ENCODE data around the gene PPP1R12B.
"Not testable (repeated sequence)": the region's sequence is repeated elsewhere in the genome, so short reads cannot be mapped to it uniquely, and the experiment has no call there.

PPP1R12B gene

DNA sequence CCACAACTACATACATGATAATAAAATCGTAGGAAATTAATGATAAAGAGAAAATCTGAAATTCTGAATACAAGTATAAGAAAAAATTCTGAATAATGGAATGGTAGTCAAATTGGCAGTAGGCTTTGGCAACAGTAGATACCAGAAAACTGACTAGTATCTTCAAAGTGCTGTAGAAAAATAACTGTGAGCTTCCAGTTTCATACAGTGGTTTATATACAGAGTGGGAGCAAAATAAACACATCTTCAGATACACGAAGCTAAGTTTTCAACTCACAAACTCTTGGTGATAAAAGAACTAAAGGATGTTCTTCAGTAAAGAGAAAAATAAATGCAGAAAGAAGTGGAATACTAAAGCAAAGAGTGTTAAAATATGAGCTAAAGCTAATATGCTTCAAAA lies 173.4 kb downstream of the PPP1R12B start:
- Mint-ChIP-seq H3K4me1 (ENCODE audit: low read depth) (no peaks in the 10 kb centered on the region), H3K4me3 (no peak overlapping the region), H3K27ac (no peak overlapping the region), H3K27me3 (no peaks in the 10 kb centered on the region), H3K9me3 (no peaks in the 10 kb centered on the region), H3K36me3 (ENCODE audit: low read depth) (peaks cover 8% of the 10 kb centered on the region)
- DNase-seq = no peak

DNA sequence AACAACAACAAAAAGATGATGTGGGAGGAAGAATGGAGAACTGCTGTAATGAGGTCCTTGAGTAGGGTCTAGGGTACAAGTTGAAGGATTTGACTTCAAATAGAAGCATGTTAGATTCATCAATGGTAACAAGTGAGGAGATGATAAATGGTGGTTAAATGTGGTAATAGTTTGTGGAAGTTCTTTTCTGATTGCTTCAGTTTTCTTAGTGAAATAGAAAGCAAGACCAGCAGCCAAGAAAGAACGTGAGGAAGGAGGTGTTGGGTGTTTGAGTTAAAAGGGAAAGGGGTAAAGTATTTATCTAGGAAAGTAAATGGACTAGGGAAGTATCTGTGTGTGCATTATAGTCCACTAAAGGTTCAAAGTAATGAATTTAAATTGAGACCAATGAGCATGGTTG lies 177.6 kb downstream of the PPP1R12B start:
- H3K9me3 Mint-ChIP-seq; H3K36me3 Mint-ChIP-seq (ENCODE audit: low read depth); H3K4me1 Mint-ChIP-seq (ENCODE audit: low read depth); H3K27ac Mint-ChIP-seq; DNase-seq; H3K4me3 Mint-ChIP-seq; H3K27me3 Mint-ChIP-seq: not testable (repeated sequence)

DNA sequence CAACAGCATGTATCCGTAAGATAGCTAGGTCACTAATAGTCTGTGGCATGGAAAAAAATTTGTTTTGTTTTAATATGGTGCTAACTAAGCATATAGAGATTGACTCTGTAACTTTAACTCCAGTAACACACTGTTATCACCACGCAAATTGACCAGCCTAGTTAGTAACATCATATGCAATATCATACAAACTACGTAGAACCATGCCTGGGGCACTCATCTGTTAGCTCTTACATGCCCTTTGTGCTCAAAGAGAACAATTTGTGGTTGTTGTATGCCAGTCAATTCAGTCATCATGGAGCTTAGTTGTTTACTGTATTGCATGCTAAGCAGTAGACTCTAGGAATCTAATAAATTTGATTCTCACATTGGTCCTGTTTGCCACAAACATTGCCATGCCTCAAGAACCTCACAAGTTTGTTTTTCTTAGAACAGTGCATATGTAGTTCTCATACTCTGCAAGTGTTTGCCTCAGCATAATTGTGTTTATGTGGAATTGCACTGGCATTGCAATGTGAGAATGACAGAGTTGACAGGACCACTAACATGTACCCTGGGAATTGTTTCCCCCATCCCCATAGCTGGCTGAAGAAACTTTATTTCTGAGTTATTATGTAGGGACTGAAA lies 179.7 kb downstream of the PPP1R12B start:
- H3K27ac Mint-ChIP-seq; H3K9me3 Mint-ChIP-seq; H3K36me3 Mint-ChIP-seq (ENCODE audit: low read depth); H3K27me3 Mint-ChIP-seq; H3K4me3 Mint-ChIP-seq; DNase-seq; H3K4me1 Mint-ChIP-seq (ENCODE audit: low read depth): not testable (repeated sequence)

DNA sequence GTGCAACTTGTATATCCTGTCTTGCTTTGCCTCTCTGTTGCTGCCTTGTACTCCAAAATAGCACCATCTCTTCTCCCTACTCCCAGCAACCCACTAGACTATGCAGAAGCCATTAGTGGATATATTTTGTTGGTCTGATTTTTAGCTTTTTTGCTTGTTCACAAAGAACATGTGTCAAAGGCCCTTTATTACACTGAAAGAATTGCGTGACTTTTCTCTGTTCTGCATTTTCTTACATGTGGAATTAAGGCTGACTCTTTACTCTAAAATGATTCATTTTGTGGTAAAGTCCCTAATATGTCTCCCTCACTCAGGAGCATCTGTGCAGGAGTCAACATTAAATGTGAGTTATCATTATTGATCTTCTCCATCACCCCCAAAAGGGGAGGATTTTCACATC lies 182.2 kb downstream of the PPP1R12B start:
- H3K9me3 Mint-ChIP-seq; H3K4me3 Mint-ChIP-seq; H3K4me1 Mint-ChIP-seq (ENCODE audit: low read depth); H3K27me3 Mint-ChIP-seq; H3K27ac Mint-ChIP-seq; H3K36me3 Mint-ChIP-seq (ENCODE audit: low read depth); DNase-seq: not testable (repeated sequence)

DNA sequence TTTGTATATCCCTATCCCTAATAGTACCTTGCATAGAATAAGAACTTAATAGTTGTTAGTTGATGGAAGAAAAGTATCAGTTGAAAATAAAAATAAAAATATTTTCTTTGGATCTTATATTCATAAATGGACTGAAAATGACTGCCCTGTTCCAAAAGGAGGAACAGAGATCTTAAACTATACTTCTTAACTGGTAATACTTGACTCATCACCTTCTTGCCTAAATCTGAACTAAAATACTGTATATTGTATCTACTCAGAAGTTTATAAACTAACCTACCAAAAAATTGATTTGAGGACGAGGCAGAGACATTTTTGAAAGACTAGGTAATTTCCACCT lies 182.9 kb downstream of the PPP1R12B start:
- no peaks in the 10 kb centered on the region for H3K9me3 Mint-ChIP-seq
- no peak for DNase-seq
- no peak overlapping the region for H3K27ac Mint-ChIP-seq
- no peaks in the 10 kb centered on the region for H3K36me3 Mint-ChIP-seq (ENCODE audit: low read depth)
- H3K4me1 Mint-ChIP-seq (ENCODE audit: low read depth) = peaks cover 8% of the 10 kb centered on the region
- no peaks in the 10 kb centered on the region for H3K27me3 Mint-ChIP-seq
- H3K4me3 Mint-ChIP-seq = no peak overlapping the region

DNA sequence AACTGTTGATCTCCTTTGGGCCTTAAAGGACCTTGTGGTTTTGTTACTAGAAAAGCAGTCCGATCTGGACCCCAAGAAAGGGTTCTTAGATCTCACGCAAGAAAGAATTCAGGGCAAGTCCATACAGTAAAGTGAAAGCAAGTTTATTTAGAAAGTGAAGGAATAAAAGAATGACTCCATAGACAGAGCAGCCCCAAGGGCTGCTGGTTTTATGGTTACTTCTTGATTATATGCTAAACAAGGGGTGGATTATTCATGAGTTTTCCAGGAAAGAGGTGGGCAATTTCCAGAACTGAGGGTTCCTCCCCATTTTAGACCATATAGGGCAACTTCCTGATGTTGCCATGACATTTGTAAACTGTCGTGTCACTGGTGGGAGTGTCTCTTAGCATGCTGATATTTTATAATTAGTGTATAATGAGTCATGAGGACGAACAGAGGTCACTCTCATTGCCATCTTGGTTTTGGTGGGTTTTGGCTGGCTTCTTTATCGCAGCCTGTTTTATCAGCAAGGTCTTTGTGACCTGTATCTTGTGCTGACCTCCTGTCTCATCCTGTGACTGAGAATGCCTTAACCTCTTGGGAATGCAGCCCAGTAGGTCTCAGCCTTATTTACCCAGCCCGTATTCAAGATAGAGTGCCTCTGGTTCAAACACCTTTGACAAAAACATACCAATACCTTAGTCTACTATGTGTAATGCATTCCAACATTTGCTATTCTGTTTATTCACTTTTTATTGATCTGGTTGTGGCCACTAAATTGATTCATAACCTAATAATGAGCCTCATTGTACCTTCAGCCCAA lies 183.5 kb downstream of the PPP1R12B start:
- not testable (repeated sequence) for H3K27me3 Mint-ChIP-seq; H3K36me3 Mint-ChIP-seq (ENCODE audit: low read depth); H3K4me3 Mint-ChIP-seq; H3K4me1 Mint-ChIP-seq (ENCODE audit: low read depth); DNase-seq; H3K9me3 Mint-ChIP-seq
- H3K27ac Mint-ChIP-seq = peak overlapping the region; percentile 7

DNA sequence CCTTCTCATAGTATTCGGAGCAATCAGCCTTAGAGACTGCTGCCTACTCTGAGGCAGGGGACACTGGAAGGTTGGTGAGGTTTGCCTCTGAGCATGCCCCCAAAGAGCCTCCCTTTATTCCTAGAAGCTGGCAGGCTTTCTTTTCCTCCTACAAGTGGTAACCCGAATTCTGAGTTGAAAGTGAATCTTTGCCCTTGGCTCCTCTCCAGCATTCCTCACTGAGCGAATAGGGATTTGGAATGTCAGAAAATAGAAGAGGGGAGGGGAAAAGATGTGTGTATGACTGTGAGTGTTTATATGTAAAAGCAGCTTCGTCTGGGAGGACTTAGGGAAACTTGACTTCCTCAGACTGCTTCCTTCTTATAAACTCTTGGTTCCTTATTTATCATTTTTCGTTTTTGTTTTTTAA lies 190.7 kb downstream of the PPP1R12B start:
- not testable (repeated sequence) for H3K4me3 Mint-ChIP-seq; H3K36me3 Mint-ChIP-seq (ENCODE audit: low read depth); H3K27ac Mint-ChIP-seq; H3K27me3 Mint-ChIP-seq; H3K9me3 Mint-ChIP-seq; H3K4me1 Mint-ChIP-seq (ENCODE audit: low read depth); DNase-seq

DNA sequence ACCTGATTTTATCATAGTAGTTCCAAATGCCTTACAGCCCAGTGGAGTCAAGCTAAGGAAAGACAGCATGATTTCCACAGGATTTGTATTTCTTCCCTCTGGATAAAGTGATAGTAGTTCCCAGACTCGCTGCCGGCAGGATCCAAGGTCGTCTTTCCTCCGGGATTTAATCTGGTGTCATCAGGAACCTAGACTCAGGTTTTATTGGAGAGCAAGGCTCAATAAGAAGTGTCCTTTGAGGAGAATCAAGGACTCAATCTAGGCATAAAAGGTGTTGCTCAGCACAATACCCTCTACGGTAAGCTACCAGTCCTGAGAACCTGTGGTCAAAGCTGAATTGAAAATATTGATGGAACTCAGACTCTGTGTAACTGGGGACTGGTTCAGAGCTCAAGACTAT lies 191.1 kb downstream of the PPP1R12B start:
- H3K27me3 Mint-ChIP-seq; DNase-seq; H3K9me3 Mint-ChIP-seq; H3K4me3 Mint-ChIP-seq; H3K36me3 Mint-ChIP-seq (ENCODE audit: low read depth); H3K27ac Mint-ChIP-seq; H3K4me1 Mint-ChIP-seq (ENCODE audit: low read depth): not testable (repeated sequence)

DNA sequence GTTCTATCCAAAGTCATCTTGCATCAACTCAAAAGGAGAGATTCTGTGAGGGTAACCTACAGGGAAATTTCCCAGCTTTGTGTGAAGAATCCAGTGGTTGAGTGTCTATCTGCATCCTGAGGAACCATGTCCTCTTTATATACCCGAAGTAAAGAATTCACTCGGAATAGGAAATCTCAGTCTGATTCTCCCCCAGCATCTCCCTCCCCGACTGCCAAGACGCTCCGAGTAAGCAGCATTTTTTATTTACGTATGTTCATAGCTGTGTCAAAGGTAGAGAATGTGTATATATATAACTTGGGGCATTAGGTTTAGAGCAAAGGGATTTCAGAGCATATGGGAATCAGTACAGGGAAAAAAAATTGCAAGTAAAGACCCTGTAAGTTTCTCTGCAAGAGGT lies 191.5 kb downstream of the PPP1R12B start:
- Mint-ChIP-seq H3K9me3 (no peaks in the 10 kb centered on the region), H3K4me1 (ENCODE audit: low read depth) (no peaks in the 10 kb centered on the region), H3K36me3 (ENCODE audit: low read depth) (peaks cover 9% of the 10 kb centered on the region), H3K4me3 (no peak overlapping the region), H3K27ac (no peak overlapping the region), H3K27me3 (no peaks in the 10 kb centered on the region)
- DNase-seq = no peak

DNA sequence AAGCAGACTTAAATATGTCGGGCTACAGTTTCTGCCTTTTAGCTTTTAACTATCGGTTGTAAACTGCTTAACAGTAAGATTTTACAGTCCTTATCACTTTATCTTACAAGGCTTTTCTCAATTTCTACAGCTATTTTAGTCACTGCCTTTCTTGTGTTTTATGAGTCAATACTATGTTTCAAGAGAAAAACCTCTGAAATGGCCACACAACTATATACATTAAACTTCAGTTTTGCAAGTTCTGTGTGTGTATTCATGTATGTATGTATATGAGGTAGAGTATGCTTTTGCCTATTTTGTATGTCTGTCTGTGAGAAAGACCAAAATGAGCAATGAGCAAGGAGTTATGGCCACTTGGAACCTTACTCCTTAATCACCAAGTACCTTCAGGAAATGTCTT lies 191.9 kb downstream of the PPP1R12B start:
- Mint-ChIP-seq H3K36me3 (ENCODE audit: low read depth) (peaks cover 9% of the 10 kb centered on the region), H3K9me3 (no peaks in the 10 kb centered on the region), H3K4me3 (no peak overlapping the region), H3K27ac (no peak overlapping the region), H3K27me3 (no peaks in the 10 kb centered on the region), H3K4me1 (ENCODE audit: low read depth) (no peaks in the 10 kb centered on the region)
- DNase-seq = no peak

DNA sequence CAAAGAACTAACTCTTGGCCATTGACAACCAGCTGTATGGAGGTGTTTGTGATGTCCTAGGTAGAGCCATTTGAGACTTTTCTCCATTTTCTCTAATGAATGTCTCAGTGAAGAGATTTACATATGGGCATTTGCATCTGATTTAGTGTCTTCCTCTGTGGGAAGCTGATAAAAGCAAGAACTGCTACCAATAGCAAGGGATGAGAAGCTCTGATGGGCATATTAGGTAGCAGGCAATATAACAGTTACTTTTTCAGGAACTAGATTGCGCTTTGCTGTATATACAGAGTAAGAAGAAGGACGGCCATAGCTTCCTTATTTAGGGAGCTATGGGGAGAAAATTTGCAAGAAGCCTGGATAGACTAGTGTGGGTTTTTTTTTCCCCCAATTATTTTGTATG lies 192.4 kb downstream of the PPP1R12B start:
- not testable (repeated sequence) for H3K27me3 Mint-ChIP-seq; H3K27ac Mint-ChIP-seq; H3K36me3 Mint-ChIP-seq (ENCODE audit: low read depth); DNase-seq; H3K4me1 Mint-ChIP-seq (ENCODE audit: low read depth); H3K4me3 Mint-ChIP-seq; H3K9me3 Mint-ChIP-seq

DNA sequence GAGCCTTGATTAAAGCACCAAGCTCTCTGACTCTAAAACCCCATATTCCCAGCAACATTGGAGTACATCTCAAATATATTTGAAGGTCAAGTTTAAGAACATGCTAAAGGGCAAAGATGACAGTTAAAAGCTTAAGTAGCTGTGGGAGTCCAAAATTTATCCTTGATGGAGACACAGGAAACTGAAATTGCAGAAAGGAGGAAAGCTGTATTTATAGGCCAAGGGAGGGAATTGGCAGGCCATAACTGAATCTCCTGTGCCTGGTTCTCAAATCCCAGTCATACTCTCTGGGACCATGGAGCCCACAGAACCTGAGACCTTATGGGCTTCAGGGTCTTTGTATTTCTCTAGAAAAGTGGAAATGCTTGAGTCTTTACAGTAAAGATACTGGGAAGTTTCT lies 193.9 kb downstream of the PPP1R12B start:
- H3K27ac Mint-ChIP-seq; H3K36me3 Mint-ChIP-seq (ENCODE audit: low read depth); DNase-seq; H3K27me3 Mint-ChIP-seq; H3K9me3 Mint-ChIP-seq; H3K4me3 Mint-ChIP-seq: not testable (repeated sequence)
- H3K4me1 Mint-ChIP-seq (ENCODE audit: low read depth) = peaks cover 11% of the 10 kb centered on the region

DNA sequence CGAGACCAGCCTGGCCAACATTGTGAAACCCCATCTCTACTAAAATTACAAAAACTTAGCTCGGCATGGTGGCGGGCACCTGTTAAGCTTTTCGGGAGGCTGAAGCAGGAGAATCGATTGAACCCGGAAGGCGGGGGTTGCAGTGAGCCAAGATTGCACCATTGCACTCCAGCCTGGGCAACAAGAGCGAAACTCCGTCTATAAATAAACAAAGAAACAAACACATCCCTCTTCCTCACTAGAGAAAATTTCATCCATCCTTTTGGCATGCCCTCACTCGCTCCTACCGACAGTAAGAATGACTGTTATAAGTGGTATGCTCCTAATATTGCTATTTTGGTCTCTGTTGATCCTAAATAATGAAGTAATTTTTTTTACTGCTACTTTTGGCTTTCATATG lies 195.0 kb downstream of the PPP1R12B start:
- not testable (repeated sequence) for H3K4me3 Mint-ChIP-seq; H3K36me3 Mint-ChIP-seq (ENCODE audit: low read depth); DNase-seq; H3K9me3 Mint-ChIP-seq; H3K27me3 Mint-ChIP-seq; H3K27ac Mint-ChIP-seq
- H3K4me1 Mint-ChIP-seq (ENCODE audit: low read depth) = peaks cover 11% of the 10 kb centered on the region

DNA sequence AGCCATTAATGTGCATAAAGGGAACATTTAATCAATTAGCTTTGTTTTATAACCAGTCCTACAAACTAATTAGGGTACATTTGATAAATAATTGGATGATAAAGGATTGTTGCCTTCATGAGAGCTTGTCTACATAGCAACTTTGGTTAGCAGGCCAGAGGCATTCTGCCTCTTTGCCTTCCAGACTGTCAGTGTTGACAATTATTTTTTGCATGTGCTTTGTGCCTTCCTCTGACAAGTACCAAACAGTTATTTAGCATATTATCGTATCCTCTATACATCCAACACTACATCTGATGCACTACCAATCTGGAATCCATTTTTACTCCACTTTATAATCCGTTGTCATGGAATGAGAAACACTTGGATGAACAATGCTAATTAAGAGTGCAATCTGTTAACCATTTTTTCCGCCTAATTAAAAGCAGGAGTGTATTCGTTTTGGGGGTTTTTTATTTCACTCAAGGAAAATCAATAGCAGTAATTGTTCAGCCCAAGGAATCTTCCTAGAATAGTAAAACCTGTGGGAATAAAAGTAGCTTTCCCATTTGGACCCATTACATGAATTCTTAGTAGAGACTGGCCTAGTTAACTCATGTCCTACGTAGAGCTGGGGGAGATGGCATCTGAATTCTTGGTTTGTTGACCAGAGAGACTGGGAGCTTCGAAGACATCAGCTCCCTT lies 196.4 kb downstream of the PPP1R12B start:
- peaks cover 11% of the 10 kb centered on the region for H3K4me1 Mint-ChIP-seq (ENCODE audit: low read depth)
- not testable (repeated sequence) for H3K4me3 Mint-ChIP-seq; H3K36me3 Mint-ChIP-seq (ENCODE audit: low read depth); H3K27ac Mint-ChIP-seq; H3K9me3 Mint-ChIP-seq; H3K27me3 Mint-ChIP-seq; DNase-seq

DNA sequence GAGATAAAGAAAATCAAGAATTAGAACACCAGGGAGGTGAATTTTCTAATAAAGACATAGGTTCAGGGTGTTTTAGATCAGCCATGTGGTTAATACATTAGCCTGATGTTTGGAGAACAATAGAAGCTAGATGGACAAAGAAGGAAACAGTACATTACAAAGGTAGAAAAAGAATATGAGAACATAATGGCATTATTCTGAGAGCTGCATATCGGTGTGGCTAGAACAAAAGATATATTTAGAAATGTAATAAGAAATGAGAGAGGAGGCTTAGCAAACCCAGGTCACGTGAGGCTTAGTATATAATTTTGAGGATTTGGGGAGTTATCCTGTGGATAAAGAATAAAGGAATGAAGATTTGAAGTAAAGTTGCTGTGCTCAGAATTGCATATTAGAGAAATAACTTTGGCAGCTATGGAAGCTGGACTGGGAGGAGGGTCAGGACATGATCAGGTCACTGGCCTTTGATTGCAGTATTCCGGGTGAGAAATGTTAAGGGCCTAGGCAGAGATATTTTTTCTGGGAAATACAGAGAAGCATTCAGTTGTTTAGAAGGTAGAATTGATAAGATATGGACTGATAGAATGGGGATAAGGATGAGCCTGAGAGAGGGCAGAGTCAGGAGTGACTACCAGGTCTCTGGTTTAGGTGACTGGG lies 197.3 kb downstream of the PPP1R12B start:
- not testable (repeated sequence) for H3K27me3 Mint-ChIP-seq; H3K36me3 Mint-ChIP-seq (ENCODE audit: low read depth); DNase-seq; H3K9me3 Mint-ChIP-seq; H3K27ac Mint-ChIP-seq; H3K4me3 Mint-ChIP-seq
- peaks cover 11% of the 10 kb centered on the region for H3K4me1 Mint-ChIP-seq (ENCODE audit: low read depth)

Data from activated T-cell treated with anti-CD3 and anti-CD28 coated beads, Interleukin-2, amount 50 U/mL, for 24 hours (primary cell).